CD8-positive, alpha-beta memory T cell (primary cell): ENCODE results near the gene KAT6B. TPM values are rescaled to one million over a fixed set of nuclear protein-coding genes. Genes with fewer than 3 reads are reported as not detected.

Experiments
- CTCF ChIA-PET: fragments of 350-600 bp; sonication (Branson Sonifier 250); formaldehyde crosslinking; loops from one replicate; lab custom pipeline; 2021; ENCODE audit warnings: antibody characterized with exemption; lab: Charles Lee
- POLR2A ChIA-PET: fragments of 350-600 bp; sonication (Branson Sonifier 250); formaldehyde crosslinking; loops from one replicate; lab custom pipeline; 2021; ENCODE audit warnings: antibody characterized with exemption; lab: Charles Lee
- DNase-seq, 5 donors: peaks; one replicate each; pipeline versions ENCODE4 v3.0.0 to v3.0.0-alpha.2; 2020 to 2022; ENCODE audit warnings: mixed read lengths in 1 of 5
- H3K27ac ChIP-seq: one replicate; pipeline ENCODE4 v1.7.0; 2013; ENCODE audit warnings: low read depth, mild to moderate bottlenecking, low read length, moderate library complexity
- H3K27me3 ChIP-seq: 2 replicates; pipeline ENCODE4 v1.7.0; 2013; ENCODE audit warnings: low read length, mild to moderate bottlenecking; ENCODE audit not compliant: insufficient read depth, poor library complexity, severe bottlenecking
- H3K36me3 ChIP-seq: 2 replicates; pipeline ENCODE4 v1.7.0; 2013; ENCODE audit warnings: mild to moderate bottlenecking, low read length, moderate library complexity; ENCODE audit not compliant: insufficient read depth
- H3K4me1 ChIP-seq: 2 replicates; pipeline ENCODE4 v1.7.0; 2013; ENCODE audit warnings: mild to moderate bottlenecking, low read length, moderate library complexity; ENCODE audit not compliant: insufficient read depth
- H3K4me3 ChIP-seq: 2 replicates; pipeline ENCODE4 v1.7.0; 2013; ENCODE audit warnings: mild to moderate bottlenecking, low read length
- H3K9me3 ChIP-seq: 2 replicates; pipeline ENCODE4 v1.7.0; 2013; ENCODE audit warnings: mild to moderate bottlenecking, low read length
- H3K27ac Mint-ChIP-seq, 8 donors: one replicate each; pipeline ENCODE4 v1.8.0; 2020 to 2021; ENCODE audit warnings: mixed read lengths in 8 of 8, mild to moderate bottlenecking in 6 of 8, inconsistent platforms in 3 of 8, moderate library complexity in 3 of 8
- H3K27me3 Mint-ChIP-seq, 2 donors: one replicate each; pipeline ENCODE4 v1.8.0; 2020 to 2021; ENCODE audit warnings: mixed read lengths in 2 of 2, mild to moderate bottlenecking in 1 of 2, moderate library complexity in 1 of 2
- H3K36me3 Mint-ChIP-seq, 3 donors: one replicate each; pipeline ENCODE4 v1.8.0; 2020 to 2021; ENCODE audit warnings: mixed read lengths in 3 of 3, inconsistent platforms in 1 of 3, mild to moderate bottlenecking in 1 of 3
- H3K4me1 Mint-ChIP-seq, 3 donors: one replicate each; pipeline ENCODE4 v1.8.0; 2020 to 2021; ENCODE audit warnings: mixed read lengths in 3 of 3, inconsistent platforms in 1 of 3, mild to moderate bottlenecking in 1 of 3
- H3K4me3 Mint-ChIP-seq, 7 donors: one replicate each; pipeline ENCODE4 v1.8.0; 2020 to 2021; ENCODE audit warnings: mixed read lengths in 7 of 7, mild to moderate bottlenecking in 6 of 7, moderate library complexity in 4 of 7, inconsistent platforms in 2 of 7
- H3K9me3 Mint-ChIP-seq, 5 donors: one replicate each; pipeline ENCODE4 v1.8.0; 2020 to 2022; ENCODE audit warnings: mixed read lengths in 5 of 5, mild to moderate bottlenecking in 3 of 5, moderate library complexity in 2 of 5, inconsistent platforms in 1 of 5
- polyA plus RNA-seq: library from polyadenylated mRNA; unstranded; fragments of 300-500 nt; fragmentation: Illumina TruSeq; gene quantifications from one replicate; pipeline ENCODE4 v1.2.3, GENCODE V29; 2021
- total RNA-seq, 2 experiments: library from RNA; stranded (reverse); gene quantifications; one replicate each; pipeline ENCODE4 v1.2.3, GENCODE V29; 2021

Gene KAT6B
- total and polyA plus RNA-seq, 3 experiments from 2014 or later: 21.8 to 32.8 (median 23.6) TPM

GRCh38 chr10:74883428-74883827, 57.0 kb downstream of the KAT6B start:
- Histone ChIP-seq H3K4me3 (no peak overlapping the region), H3K36me3 (no peaks in the 10 kb centered on the region), H3K27me3 (no peaks in the 10 kb centered on the region), H3K9me3 (no peaks in the 10 kb centered on the region), H3K4me1 (no peaks in the 10 kb centered on the region), H3K27ac (no peak overlapping the region)
- Mint-ChIP-seq H3K4me1 (peaks cover 35 to 84% (median 66%) of the 10 kb centered on the region in 3 donors), H3K9me3 (no peaks in the 10 kb centered on the region), H3K27me3 (no peaks in the 10 kb centered on the region), H3K4me3 (no peak overlapping the region), H3K36me3 (peaks cover 0 to 5% (median 2%) of the 10 kb centered on the region in 3 donors), H3K27ac (peak overlapping the region in 5 of 8 donors; percentile 5 to 78 (median 33))
- CTCF ChIA-PET: no interaction called here
- POLR2A ChIA-PET: no interaction called here
- DNase-seq: no peak

DNA sequence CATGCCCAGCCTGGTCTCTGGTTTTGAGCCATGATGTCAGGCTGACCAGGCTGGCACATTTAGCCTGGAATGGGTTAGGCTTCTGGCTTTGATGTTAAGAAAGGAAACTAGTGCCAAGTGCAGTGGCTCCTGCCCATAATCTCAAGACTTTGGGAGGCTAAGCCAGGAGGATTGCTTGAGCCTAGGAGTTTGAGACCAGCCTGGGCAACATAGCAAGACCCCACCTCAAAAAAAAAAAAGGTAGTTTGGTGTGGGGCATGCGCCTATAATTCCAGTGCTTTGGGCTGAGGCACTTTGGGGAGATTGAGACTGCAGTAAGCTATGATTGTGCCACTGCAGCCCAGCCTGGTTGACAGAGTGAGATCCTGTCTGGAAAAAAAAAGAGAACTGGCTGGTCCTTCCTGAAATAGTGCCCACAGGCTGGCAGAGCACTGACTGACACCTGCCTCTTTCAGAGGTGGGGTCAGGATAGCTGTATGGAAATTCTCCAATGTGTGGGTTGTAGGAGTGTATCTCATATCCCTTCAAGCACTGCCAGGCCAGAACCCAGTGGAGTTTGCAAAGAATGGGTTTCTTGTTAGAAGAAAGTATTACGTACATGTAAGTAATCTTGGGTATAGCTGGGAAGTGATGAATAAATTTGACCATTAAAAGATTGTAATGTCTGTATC, 61.3 kb downstream of the KAT6B start:
- H3K27me3 ChIP-seq: no peaks in the 10 kb centered on the region
- no peaks in the 10 kb centered on the region for H3K4me1 ChIP-seq
- peaks cover 45 to 76% (median 75%) of the 10 kb centered on the region in 3 donors for H3K4me1 Mint-ChIP-seq
- no peaks in the 10 kb centered on the region for H3K27me3 Mint-ChIP-seq
- H3K4me3 ChIP-seq: no peak overlapping the region
- H3K27ac Mint-ChIP-seq: peak overlapping the region in 3 of 8 donors; percentile 7 to 38 (median 12)
- H3K27ac ChIP-seq: no peak overlapping the region
- H3K4me3 Mint-ChIP-seq: no peak overlapping the region
- no peak for DNase-seq
- H3K36me3 Mint-ChIP-seq: peaks cover 0 to 2% (median 0%) of the 10 kb centered on the region in 3 donors
- no peaks in the 10 kb centered on the region for H3K36me3 ChIP-seq
- H3K9me3 Mint-ChIP-seq: no peaks in the 10 kb centered on the region
- ChIA-PET POLR2A (no interaction called here), CTCF (no interaction called here)
- no peaks in the 10 kb centered on the region for H3K9me3 ChIP-seq

GRCh38 chr10:74888962-74889661, 62.7 kb downstream of the KAT6B start:
- H3K36me3 Mint-ChIP-seq: peaks cover 0 to 2% (median 1%) of the 10 kb centered on the region in 3 donors
- DNase-seq: no peak
- ChIA-PET POLR2A (interaction anchor here (0.9 kb wide), 1 partner anchor 36 kb away, joined by 9 read pairs; no protein-coding TSS in a partner anchor), CTCF (interaction anchor here (1.0 kb wide), 1 partner anchor 26 kb away, joined by 3 read pairs; no protein-coding TSS in a partner anchor)
- peak overlapping the region in 3 of 8 donors; percentile 3 to 78 (median 43) for H3K27ac Mint-ChIP-seq
- H3K4me3 ChIP-seq: no peak overlapping the region
- H3K4me3 Mint-ChIP-seq: no peak overlapping the region
- no peaks in the 10 kb centered on the region for H3K27me3 Mint-ChIP-seq
- peaks cover 43 to 67% (median 64%) of the 10 kb centered on the region in 3 donors for H3K4me1 Mint-ChIP-seq
- H3K27me3 ChIP-seq: no peaks in the 10 kb centered on the region
- no peak overlapping the region for H3K27ac ChIP-seq
- no peaks in the 10 kb centered on the region for H3K9me3 Mint-ChIP-seq
- H3K36me3 ChIP-seq: no peaks in the 10 kb centered on the region
- H3K4me1 ChIP-seq: no peaks in the 10 kb centered on the region
- no peaks in the 10 kb centered on the region for H3K9me3 ChIP-seq

GRCh38 chr10:74889662-74889998, 63.2 kb downstream of the KAT6B start:
- ChIA-PET CTCF (interaction anchor here (1.0 kb wide), 1 partner anchor 25 kb away, joined by 3 read pairs; no protein-coding TSS in a partner anchor), POLR2A (interaction anchor here (0.9 kb wide), 1 partner anchor 37 kb away, joined by 9 read pairs; no protein-coding TSS in a partner anchor)
- no peaks in the 10 kb centered on the region for H3K9me3 Mint-ChIP-seq
- peaks cover 0 to 2% (median 1%) of the 10 kb centered on the region in 3 donors for H3K36me3 Mint-ChIP-seq
- DNase-seq: no peak
- no peaks in the 10 kb centered on the region for H3K4me1 ChIP-seq
- peaks cover 41 to 67% (median 67%) of the 10 kb centered on the region in 3 donors for H3K4me1 Mint-ChIP-seq
- no peaks in the 10 kb centered on the region for H3K27me3 Mint-ChIP-seq
- no peaks in the 10 kb centered on the region for H3K36me3 ChIP-seq
- H3K4me3 ChIP-seq: no peak overlapping the region
- peak overlapping the region in 6 of 8 donors; percentile 8 to 82 (median 42) for H3K27ac Mint-ChIP-seq
- H3K9me3 ChIP-seq: no peaks in the 10 kb centered on the region
- no peak overlapping the region for H3K27ac ChIP-seq
- no peaks in the 10 kb centered on the region for H3K27me3 ChIP-seq
- no peak overlapping the region for H3K4me3 Mint-ChIP-seq

- H3K9me3 ChIP-seq: no peaks in the 10 kb centered on the region
- Mint-ChIP-seq H3K36me3 (peaks cover 0 to 2% (median 1%) of the 10 kb centered on the region in 3 donors), H3K4me1 (peaks cover 41 to 75% (median 71%) of the 10 kb centered on the region in 3 donors), H3K9me3 (no peaks in the 10 kb centered on the region), H3K27me3 (no peaks in the 10 kb centered on the region), H3K4me3 (no peak overlapping the region), H3K27ac (peak overlapping the region in 4 of 8 donors; percentile 46 to 85 (median 76))
- no peaks in the 10 kb centered on the region for H3K4me1 ChIP-seq
- no peak overlapping the region for H3K27ac ChIP-seq
- DNase-seq: no peak
- H3K4me3 ChIP-seq: no peak overlapping the region
- H3K36me3 ChIP-seq: no peaks in the 10 kb centered on the region
- ChIA-PET POLR2A (no interaction called here), CTCF (interaction anchor here (0.6 kb wide), 1 partner anchor 499 kb away, joined by 3 read pairs; no protein-coding TSS in a partner anchor)
- H3K27me3 ChIP-seq: no peaks in the 10 kb centered on the region
Measured at GRCh38 chr10:74890460-74890859, 64.1 kb downstream of the KAT6B start.

GRCh38 chr10:74891053-74891452, 64.7 kb downstream of the KAT6B start:
- no peaks in the 10 kb centered on the region for H3K9me3 Mint-ChIP-seq
- no peak overlapping the region for H3K4me3 Mint-ChIP-seq
- peaks cover 42 to 77% (median 74%) of the 10 kb centered on the region in 3 donors for H3K4me1 Mint-ChIP-seq
- no peaks in the 10 kb centered on the region for H3K27me3 Mint-ChIP-seq
- H3K27me3 ChIP-seq: no peaks in the 10 kb centered on the region
- H3K36me3 Mint-ChIP-seq: peaks cover 0 to 1% (median 1%) of the 10 kb centered on the region in 3 donors
- H3K9me3 ChIP-seq: no peaks in the 10 kb centered on the region
- peak overlapping the region in 6 of 8 donors; percentile 0 to 85 (median 47) for H3K27ac Mint-ChIP-seq
- ChIA-PET POLR2A (no interaction called here), CTCF (no interaction called here)
- no peaks in the 10 kb centered on the region for H3K36me3 ChIP-seq
- no peak overlapping the region for H3K4me3 ChIP-seq
- no peak for DNase-seq
- H3K4me1 ChIP-seq: no peaks in the 10 kb centered on the region
- H3K27ac ChIP-seq: no peak overlapping the region

- Histone ChIP-seq H3K27me3 (no peaks in the 10 kb centered on the region), H3K36me3 (no peaks in the 10 kb centered on the region), H3K4me3 (no peak overlapping the region), H3K4me1 (peaks cover 7% of the 10 kb centered on the region), H3K9me3 (no peaks in the 10 kb centered on the region), H3K27ac (no peak overlapping the region)
- no peak overlapping the region for H3K4me3 Mint-ChIP-seq
- peak overlapping the region in 7 of 8 donors; percentile 35 to 75 (median 57) for H3K27ac Mint-ChIP-seq
- POLR2A ChIA-PET: no interaction called here
- CTCF ChIA-PET: interaction anchor here (0.7 to 1.1 kb wide), 2 partner anchors 18 to 116 kb away, joined by 3 to 4 read pairs; no protein-coding TSS in a partner anchor
- no peaks in the 10 kb centered on the region for H3K27me3 Mint-ChIP-seq
- peaks cover 0 to 1% (median 1%) of the 10 kb centered on the region in 3 donors for H3K36me3 Mint-ChIP-seq
- H3K9me3 Mint-ChIP-seq: no peaks in the 10 kb centered on the region
- peaks cover 49 to 77% (median 75%) of the 10 kb centered on the region in 3 donors for H3K4me1 Mint-ChIP-seq
- no peak for DNase-seq
Measured at GRCh38 chr10:74892839-74893238, 66.4 kb downstream of the KAT6B start.
